GM12878 (cell line): ENCODE measurements around the gene PLK2.

Source experiments
- CHD2 ChIP-seq: IDR thresholded peaks from 2 replicates; pipeline ENCODE4 v1.6.1; 2011; ENCODE audit warnings: low read depth, low read length, improper control_type of control experiment, borderline replicate concordance
- CTCF ChIP-seq, 3 experiments: IDR thresholded peaks in 2 of 3; conservative IDR thresholded peaks in 1 of 3; 2 replicates each; pipeline ENCODE4 v1.5.1; 2011; ENCODE audit warnings: low read depth in 3 of 3, low read length in 3 of 3, mild to moderate bottlenecking in 3 of 3, control low read depth in 2 of 3, moderate library complexity in 2 of 3, inconsistent platforms in 1 of 3, mixed read lengths in 1 of 3; ENCODE audit not compliant: control insufficient read depth in 2 of 3, insufficient read depth in 1 of 3; ENCODE audit errors: extremely low read depth in 1 of 3
- FOXK2 ChIP-seq: fragments of 450-650 bp; IDR thresholded peaks from 2 replicates; pipeline ENCODE4 v1.6.1; 2017; ENCODE audit warnings: mild to moderate bottlenecking, moderate library complexity
- HDAC2 ChIP-seq: fragments of 200-600 bp; sonication (generic); IDR thresholded peaks from 2 replicates; pipeline ENCODE4 v1.6.1; 2017
- IRF4 ChIP-seq: IDR thresholded peaks from 2 replicates; pipeline ENCODE4 v1.6.1; 2011; ENCODE audit warnings: low read depth, low read length
- MTA3 ChIP-seq: IDR thresholded peaks from 2 replicates; pipeline ENCODE4 v1.6.1; 2012; ENCODE audit warnings: low read length, inconsistent platforms, borderline replicate concordance
- NFIC ChIP-seq: IDR thresholded peaks from 2 replicates; pipeline ENCODE4 v1.6.1; 2012; ENCODE audit warnings: low read depth, mild to moderate bottlenecking, inconsistent platforms, low read length, moderate library complexity
- POLR2A ChIP-seq: IDR thresholded peaks from 2 replicates; pipeline ENCODE4 v1.6.1; 2011; ENCODE audit warnings: low read depth, mild to moderate bottlenecking, low read length
- RAD51 ChIP-seq: fragments of 450-650 bp; IDR thresholded peaks from 2 replicates; pipeline ENCODE4 v1.6.1; 2016; ENCODE audit warnings: moderate library complexity, mild to moderate bottlenecking, inconsistent platforms
- USF2 ChIP-seq: IDR thresholded peaks from 2 replicates; pipeline ENCODE4 v1.6.1; 2011; ENCODE audit warnings: low read depth, low read length, improper control_type of control experiment, borderline replicate concordance
- TF ChIP-seq, protein P1 (sequence below): IDR thresholded peaks from 2 replicates; pipeline ENCODE4 v1.6.1; 2012; ENCODE audit warnings: mild to moderate bottlenecking, low read depth, low read length
- TF ChIP-seq, protein P2 (sequence below): fragments of 450-650 bp; formaldehyde crosslinking; IDR thresholded peaks from 2 replicates; pipeline ENCODE4 v1.4.0; 2022; ENCODE audit warnings: mild to moderate bottlenecking, moderate library complexity

DNA sequence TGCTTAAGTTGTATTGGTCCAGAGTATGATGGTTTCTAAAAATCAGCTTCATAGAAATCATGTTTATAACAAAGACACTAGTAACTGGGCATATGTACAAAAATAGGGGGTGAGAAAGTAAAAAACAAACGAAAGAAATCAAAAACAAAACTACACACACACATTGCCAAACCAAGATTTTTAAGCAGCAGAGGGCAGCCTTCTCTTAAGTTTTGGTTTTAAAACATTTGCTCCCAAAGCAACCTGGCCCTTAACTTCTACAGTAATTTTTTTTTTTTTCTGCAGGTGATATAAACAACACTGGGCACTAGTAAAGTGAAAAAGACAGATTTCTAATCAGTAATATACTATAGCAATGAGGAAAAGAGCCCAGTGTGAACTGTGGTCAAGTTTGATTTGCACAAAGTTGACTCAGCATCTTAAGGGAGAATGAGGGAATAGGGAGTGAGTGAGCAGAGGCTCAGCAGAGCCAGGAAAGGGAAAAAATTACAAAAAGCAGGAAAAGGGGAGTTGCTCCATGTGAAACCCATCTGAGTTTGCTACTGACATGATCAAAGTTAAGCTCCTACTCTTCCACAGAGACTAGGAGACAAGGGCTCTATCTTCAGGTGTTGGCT is 18.0 kb upstream of the PLK2 start:
- no peak for TF ChIP-seq MTA3
- peak in 2 of 3 experiments; percentile 18 to 34; a peak in 3 of 6 replicates for TF ChIP-seq CTCF (IDR thresholded peaks at IDR 0.05 in 2 of 3, conservative IDR thresholded peaks at IDR 0.05 in 1 of 3; ENCODE audit: control insufficient read depth in 2 of 3, extremely low read depth in 1 of 3, insufficient read depth in 1 of 3, low read depth in 3 of 3, low read length in 3 of 3)
- no peak for TF ChIP-seq RAD51
- TF ChIP-seq, protein P1, sequence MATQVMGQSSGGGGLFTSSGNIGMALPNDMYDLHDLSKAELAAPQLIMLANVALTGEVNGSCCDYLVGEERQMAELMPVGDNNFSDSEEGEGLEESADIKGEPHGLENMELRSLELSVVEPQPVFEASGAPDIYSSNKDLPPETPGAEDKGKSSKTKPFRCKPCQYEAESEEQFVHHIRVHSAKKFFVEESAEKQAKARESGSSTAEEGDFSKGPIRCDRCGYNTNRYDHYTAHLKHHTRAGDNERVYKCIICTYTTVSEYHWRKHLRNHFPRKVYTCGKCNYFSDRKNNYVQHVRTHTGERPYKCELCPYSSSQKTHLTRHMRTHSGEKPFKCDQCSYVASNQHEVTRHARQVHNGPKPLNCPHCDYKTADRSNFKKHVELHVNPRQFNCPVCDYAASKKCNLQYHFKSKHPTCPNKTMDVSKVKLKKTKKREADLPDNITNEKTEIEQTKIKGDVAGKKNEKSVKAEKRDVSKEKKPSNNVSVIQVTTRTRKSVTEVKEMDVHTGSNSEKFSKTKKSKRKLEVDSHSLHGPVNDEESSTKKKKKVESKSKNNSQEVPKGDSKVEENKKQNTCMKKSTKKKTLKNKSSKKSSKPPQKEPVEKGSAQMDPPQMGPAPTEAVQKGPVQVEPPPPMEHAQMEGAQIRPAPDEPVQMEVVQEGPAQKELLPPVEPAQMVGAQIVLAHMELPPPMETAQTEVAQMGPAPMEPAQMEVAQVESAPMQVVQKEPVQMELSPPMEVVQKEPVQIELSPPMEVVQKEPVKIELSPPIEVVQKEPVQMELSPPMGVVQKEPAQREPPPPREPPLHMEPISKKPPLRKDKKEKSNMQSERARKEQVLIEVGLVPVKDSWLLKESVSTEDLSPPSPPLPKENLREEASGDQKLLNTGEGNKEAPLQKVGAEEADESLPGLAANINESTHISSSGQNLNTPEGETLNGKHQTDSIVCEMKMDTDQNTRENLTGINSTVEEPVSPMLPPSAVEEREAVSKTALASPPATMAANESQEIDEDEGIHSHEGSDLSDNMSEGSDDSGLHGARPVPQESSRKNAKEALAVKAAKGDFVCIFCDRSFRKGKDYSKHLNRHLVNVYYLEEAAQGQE = no peak
- no peak for TF ChIP-seq IRF4
- TF ChIP-seq HDAC2 = no peak
- no peak for TF ChIP-seq NFIC
- TF ChIP-seq USF2 = no peak
- TF ChIP-seq POLR2A = no peak
- TF ChIP-seq, protein P2, sequence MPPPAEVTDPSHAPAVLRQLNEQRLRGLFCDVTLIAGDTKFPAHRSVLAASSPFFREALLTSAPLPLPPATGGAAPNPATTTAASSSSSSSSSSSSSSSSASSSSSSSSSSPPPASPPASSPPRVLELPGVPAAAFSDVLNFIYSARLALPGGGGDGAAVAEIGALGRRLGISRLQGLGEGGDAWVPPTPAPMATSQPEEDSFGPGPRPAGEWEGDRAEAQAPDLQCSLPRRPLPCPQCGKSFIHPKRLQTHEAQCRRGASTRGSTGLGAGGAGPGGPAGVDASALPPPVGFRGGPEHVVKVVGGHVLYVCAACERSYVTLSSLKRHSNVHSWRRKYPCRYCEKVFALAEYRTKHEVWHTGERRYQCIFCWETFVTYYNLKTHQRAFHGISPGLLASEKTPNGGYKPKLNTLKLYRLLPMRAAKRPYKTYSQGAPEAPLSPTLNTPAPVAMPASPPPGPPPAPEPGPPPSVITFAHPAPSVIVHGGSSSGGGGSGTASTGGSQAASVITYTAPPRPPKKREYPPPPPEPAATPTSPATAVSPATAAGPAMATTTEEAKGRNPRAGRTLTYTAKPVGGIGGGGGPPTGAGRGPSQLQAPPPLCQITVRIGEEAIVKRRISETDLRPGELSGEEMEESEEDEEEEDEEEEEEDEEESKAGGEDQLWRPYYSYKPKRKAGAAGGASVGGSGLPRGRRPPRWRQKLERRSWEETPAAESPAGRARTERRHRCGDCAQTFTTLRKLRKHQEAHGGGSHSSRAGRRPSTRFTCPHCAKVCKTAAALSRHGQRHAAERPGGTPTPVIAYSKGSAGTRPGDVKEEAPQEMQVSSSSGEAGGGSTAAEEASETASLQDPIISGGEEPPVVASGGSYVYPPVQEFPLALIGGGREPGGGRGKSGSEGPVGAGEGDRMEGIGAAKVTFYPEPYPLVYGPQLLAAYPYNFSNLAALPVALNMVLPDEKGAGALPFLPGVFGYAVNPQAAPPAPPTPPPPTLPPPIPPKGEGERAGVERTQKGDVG (CRISPR knock-in tag) = no peak
- TF ChIP-seq CHD2 = no peak
- no peak for TF ChIP-seq FOXK2
